NCI-H1694 treated with DMSO at 0.1 percent for 48 hours (cell line): Measurements from ENCODE around the gene PAGE4.
A peak's percentile ranks its signal among the peaks of the same experiment; 100 is the strongest.

Experiments
- DNase-seq: peaks from one replicate; lab custom pipeline; 2025; lab: John Stamatoyannopoulos, UW

Gene PAGE4

DNA sequence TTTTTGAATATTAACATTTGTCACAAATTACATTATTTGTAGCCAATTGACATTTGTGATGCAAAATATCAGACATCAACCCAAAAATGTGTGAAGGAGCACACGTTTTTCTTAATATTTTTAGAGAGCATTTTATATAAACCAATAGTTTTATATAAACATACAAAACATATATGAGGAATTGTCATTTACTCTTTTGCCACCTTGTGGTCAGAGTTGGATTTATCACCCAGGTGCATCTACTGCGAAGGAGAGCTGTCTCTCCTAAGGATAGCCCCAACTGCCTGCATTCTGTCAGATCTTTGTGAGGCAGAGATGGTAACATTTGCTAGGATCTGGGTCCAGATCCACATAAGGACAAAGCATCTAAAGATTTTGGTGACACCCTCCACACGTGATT is 47.6 kb downstream of the PAGE4 start:
- DNase-seq = no peak

DNA sequence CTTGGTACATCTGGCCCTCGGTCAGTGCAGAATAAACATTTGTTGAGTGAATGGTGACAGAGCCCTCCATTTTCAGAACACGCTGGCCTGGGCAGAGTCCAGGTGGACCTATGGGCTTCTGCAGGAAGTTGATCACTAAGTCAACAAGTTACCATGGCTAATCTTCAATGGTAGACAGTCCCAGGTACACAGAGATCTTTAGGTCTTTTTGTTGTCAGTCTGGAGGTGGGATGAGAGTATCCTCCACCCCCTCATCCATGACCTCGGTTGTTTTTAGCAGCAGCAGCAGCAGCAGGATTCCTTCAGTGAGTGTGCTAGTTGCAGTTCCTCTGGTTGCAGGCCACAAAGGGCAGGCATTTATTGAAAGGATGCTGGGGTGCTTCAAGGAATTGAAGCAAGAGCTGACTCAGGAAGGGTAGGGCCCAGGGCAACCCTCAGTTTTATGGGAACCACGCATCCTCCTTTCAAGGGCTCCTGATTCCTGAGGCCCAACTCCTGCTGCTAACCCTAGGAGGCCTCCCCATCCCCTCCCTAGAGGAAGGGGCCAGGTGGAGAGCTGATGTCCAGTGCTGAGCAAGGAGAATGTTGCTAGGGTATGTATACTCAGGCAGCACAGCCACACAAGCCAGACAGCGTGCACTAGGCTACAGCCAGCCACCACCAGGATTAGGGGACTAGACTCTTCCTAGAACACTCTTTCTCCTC is 48.4 kb downstream of the PAGE4 start:
- no peak for DNase-seq

DNA sequence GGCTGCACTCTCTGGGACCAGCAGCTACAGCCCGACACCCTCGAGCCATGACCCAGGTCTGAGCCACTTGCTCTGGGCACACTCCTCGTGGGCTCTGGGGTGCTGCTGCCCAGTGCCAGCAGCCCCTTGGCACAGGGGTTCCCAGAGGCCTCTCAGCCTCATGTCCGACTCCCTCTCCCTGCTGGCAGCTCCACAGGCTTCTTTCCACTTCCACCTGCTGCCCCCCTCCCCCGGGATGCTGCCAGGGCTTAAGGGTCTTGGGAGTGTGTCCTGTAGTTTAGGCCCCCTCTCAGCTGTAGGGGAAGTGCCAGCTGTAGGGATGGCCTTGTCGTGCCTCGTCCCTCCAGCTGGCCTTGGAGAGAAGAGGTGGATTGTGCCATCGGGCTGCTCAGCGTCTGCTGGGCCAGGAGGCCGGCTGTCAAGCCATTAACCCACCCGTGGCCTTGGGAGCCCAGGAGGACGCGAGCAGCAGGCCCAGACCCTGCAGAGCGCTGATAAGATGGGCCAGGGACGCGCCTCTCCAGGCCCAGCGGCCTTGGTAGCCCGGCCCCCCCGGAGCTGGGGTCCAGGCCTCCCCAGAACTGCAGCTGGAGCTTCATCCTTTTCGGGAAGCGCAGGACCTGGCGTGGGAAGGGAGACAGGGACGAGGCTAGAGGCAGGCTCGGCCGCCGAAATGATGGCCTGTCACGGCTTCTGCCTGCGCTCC is 49.2 kb downstream of the PAGE4 start:
- no peak for DNase-seq

DNA sequence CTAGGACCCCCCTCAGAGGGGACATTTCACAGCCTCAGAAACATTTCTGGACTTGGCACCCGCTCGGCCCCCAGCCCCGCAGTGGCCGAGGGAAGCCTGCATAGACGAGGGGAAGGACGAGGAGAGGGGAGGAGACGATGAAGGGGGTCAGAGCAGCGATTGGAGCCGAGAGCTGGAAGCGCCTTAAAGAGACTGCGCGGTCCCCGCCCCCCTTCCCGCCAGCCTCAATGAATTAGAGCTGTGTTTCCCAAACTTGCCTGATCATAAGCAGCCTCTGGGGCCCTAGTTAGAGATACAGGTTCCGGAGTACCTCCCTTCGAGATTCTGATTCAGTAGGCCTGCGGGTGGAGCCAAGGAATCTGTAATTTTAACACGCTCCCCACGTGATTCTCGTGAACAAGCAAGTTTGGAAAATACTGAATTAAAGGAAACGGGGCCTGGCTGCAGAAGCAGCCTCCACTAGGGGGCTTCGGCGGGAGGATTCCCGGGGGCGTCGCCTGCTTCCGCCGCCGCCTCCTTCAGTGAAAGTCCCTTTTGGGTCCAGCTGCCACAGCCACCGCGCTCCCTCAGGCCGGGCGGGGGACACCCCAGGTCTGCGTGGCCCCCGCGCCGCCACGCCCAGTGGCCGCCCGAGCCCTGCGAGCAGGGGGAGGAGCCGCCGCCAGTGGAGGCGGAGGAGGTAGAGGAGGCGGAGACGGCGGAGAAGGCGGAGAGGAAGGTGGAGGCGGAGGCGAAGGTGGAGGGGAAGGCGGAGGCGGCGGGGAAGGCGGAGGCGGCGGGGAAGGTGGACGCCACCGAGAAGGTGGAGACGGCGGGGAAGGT is 49.9 kb downstream of the PAGE4 start, which contains the start of gene USP27X:
Gene USP27X, plus strand, starts transcription at position 651 of the 822 bp plus-strand sequence. CDS start 824 bp downstream, outside the sequence.
- peak; percentile 48 for DNase-seq

- no peak for DNase-seq
These were observed 50.7 kb downstream of the PAGE4 start for GRCh38 chrX:49879656-49880277.

- DNase-seq = no peak
These were observed 51.6 kb downstream of the PAGE4 start for GRCh38 chrX:49880668-49881067.
